Mesendoderm (in vitro differentiated cells): Measurements from ENCODE around the gene SLC12A1. TPM values are rescaled to one million over a fixed set of nuclear protein-coding genes. Genes with fewer than 3 reads are reported as not detected.

Source experiments
- small RNA-seq: library from polyadenylated mRNA; stranded (forward); fragments of <200 nt; extraction: miRNeasy Mini kit (QIAGEN cat#:217004); gene quantifications from one replicate; pipeline ENCODE3, GENCODE V24; 2013; ENCODE audit not compliant: insufficient read depth

Gene SLC12A1

Small RNA genes lying within 50 kb of the gene (small RNA-seq; reads per million reads assigned to genes)
- not detected for gene RF00019
